Measurements from ENCODE around the gene FGF22. TPM values are rescaled to one million over a fixed set of nuclear protein-coding genes. Genes with fewer than 3 reads are reported as not detected.

The FGF22 gene
- total and polyA plus RNA-seq, 4 donors, result 0.72 to 2.5 (median 1.7) TPM

GRCh38 chr19:640606-641189, 1.0 kb downstream of the FGF22 start:
- H3K4me3 ChIP-seq (ENCODE audit: low read depth, low read length), result no peak overlapping the region
- no peaks in the 10 kb centered on the region for H3K27me3 ChIP-seq (ENCODE audit: control insufficient read depth, insufficient read depth, low read length)
- peaks cover 16% of the 10 kb centered on the region for H3K4me1 ChIP-seq (ENCODE audit: control insufficient read depth, insufficient read depth, low read length)
- no peak for DNase-seq (ENCODE audit: low read depth in 4 of 6, low spot score in 6 of 6)
- peaks cover 46% of the 10 kb centered on the region for H3K36me3 ChIP-seq (ENCODE audit: control insufficient read depth, insufficient read depth, low read length)
- no peaks in the 10 kb centered on the region for H3K9me3 ChIP-seq (ENCODE audit: control insufficient read depth, insufficient read depth, low read length)
- H3K27ac ChIP-seq (ENCODE audit: low read depth, low read length), result no peak overlapping the region
- WGBS (ENCODE audit: insufficient coverage), result 84% methylated on average over 24 of the region's 31 CpGs

- H3K4me1 ChIP-seq (ENCODE audit: control insufficient read depth, insufficient read depth, low read length), result peaks cover 16% of the 10 kb centered on the region
- H3K9me3 ChIP-seq (ENCODE audit: control insufficient read depth, insufficient read depth, low read length), result no peaks in the 10 kb centered on the region
- H3K27ac ChIP-seq (ENCODE audit: low read depth, low read length), result no peak overlapping the region
- no peaks in the 10 kb centered on the region for H3K27me3 ChIP-seq (ENCODE audit: control insufficient read depth, insufficient read depth, low read length)
- peaks cover 56% of the 10 kb centered on the region for H3K36me3 ChIP-seq (ENCODE audit: control insufficient read depth, insufficient read depth, low read length)
- WGBS (ENCODE audit: insufficient coverage), result 88% methylated on average over 15 of the region's 17 CpGs
- H3K4me3 ChIP-seq (ENCODE audit: low read depth, low read length), result no peak overlapping the region
- DNase-seq (ENCODE audit: low read depth in 4 of 6, low spot score in 6 of 6), result no peak
These were observed 2.0 kb downstream of the FGF22 start for GRCh38 chr19:641702-642101.

- Histone ChIP-seq H3K4me3 (ENCODE audit: low read depth, low read length) (no peak overlapping the region), H3K9me3 (ENCODE audit: control insufficient read depth, insufficient read depth, low read length) (no peaks in the 10 kb centered on the region), H3K27ac (ENCODE audit: low read depth, low read length) (no peak overlapping the region), H3K4me1 (ENCODE audit: control insufficient read depth, insufficient read depth, low read length) (peaks cover 16% of the 10 kb centered on the region), H3K36me3 (ENCODE audit: control insufficient read depth, insufficient read depth, low read length) (peaks cover 69% of the 10 kb centered on the region), H3K27me3 (ENCODE audit: control insufficient read depth, insufficient read depth, low read length) (no peaks in the 10 kb centered on the region)
- 84% methylated on average over 62 of the region's 70 CpGs for WGBS (ENCODE audit: insufficient coverage)
- no peak for DNase-seq (ENCODE audit: low read depth in 4 of 6, low spot score in 6 of 6)
These were observed 3.4 kb downstream of the FGF22 start for GRCh38 chr19:642767-643727.

- WGBS (ENCODE audit: insufficient coverage), result 79% methylated on average over 22 of the region's 24 CpGs
- Histone ChIP-seq H3K36me3 (ENCODE audit: control insufficient read depth, insufficient read depth, low read length) (peaks cover 76% of the 10 kb centered on the region), H3K9me3 (ENCODE audit: control insufficient read depth, insufficient read depth, low read length) (no peaks in the 10 kb centered on the region), H3K27ac (ENCODE audit: low read depth, low read length) (no peak overlapping the region), H3K4me1 (ENCODE audit: control insufficient read depth, insufficient read depth, low read length) (peaks cover 13% of the 10 kb centered on the region), H3K27me3 (ENCODE audit: control insufficient read depth, insufficient read depth, low read length) (no peaks in the 10 kb centered on the region), H3K4me3 (ENCODE audit: low read depth, low read length) (no peak overlapping the region)
- DNase-seq (ENCODE audit: low read depth in 4 of 6, low spot score in 6 of 6), result no peak
These were observed 4.1 kb downstream of the FGF22 start for GRCh38 chr19:643736-644135.

DNA sequence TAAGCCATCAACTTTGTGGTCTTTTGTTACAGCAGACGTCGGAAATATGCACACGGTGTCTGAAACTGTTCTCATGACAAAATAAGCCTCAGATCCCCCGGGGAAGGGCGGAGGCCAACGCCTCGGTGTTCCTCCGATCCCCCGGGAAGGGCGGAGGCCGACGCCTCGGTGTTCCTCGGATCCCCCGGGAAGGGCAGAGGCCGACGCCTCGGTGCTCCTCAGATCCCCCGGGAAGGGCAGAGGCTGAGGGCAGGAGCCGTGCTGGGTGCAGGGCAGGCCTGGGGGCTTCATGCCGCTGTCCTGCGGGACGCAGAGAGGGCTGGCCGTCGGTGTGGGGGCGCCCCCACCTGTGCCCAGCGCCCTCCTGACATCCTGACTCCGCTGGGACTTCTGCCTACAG, 4.7 kb downstream of the FGF22 start:
- no peak overlapping the region for H3K4me3 ChIP-seq (ENCODE audit: low read depth, low read length)
- H3K36me3 ChIP-seq (ENCODE audit: control insufficient read depth, insufficient read depth, low read length), result peaks cover 82% of the 10 kb centered on the region
- no peaks in the 10 kb centered on the region for H3K9me3 ChIP-seq (ENCODE audit: control insufficient read depth, insufficient read depth, low read length)
- WGBS (ENCODE audit: insufficient coverage), result 82% methylated on average over 27 of the region's 28 CpGs
- H3K27ac ChIP-seq (ENCODE audit: low read depth, low read length), result no peak overlapping the region
- H3K27me3 ChIP-seq (ENCODE audit: control insufficient read depth, insufficient read depth, low read length), result no peaks in the 10 kb centered on the region
- DNase-seq (ENCODE audit: low read depth in 4 of 6, low spot score in 6 of 6), result no peak
- peaks cover 7% of the 10 kb centered on the region for H3K4me1 ChIP-seq (ENCODE audit: control insufficient read depth, insufficient read depth, low read length)

- H3K4me3 ChIP-seq (ENCODE audit: low read depth, low read length), result no peak overlapping the region
- no peak overlapping the region for H3K27ac ChIP-seq (ENCODE audit: low read depth, low read length)
- peaks cover 5% of the 10 kb centered on the region for H3K4me1 ChIP-seq (ENCODE audit: control insufficient read depth, insufficient read depth, low read length)
- 83% methylated on average over 14 of the region's 14 CpGs for WGBS (ENCODE audit: insufficient coverage)
- H3K27me3 ChIP-seq (ENCODE audit: control insufficient read depth, insufficient read depth, low read length), result no peaks in the 10 kb centered on the region
- no peaks in the 10 kb centered on the region for H3K9me3 ChIP-seq (ENCODE audit: control insufficient read depth, insufficient read depth, low read length)
- peaks cover 87% of the 10 kb centered on the region for H3K36me3 ChIP-seq (ENCODE audit: control insufficient read depth, insufficient read depth, low read length)
- DNase-seq (ENCODE audit: low read depth in 4 of 6, low spot score in 6 of 6), result no peak
These were observed 5.1 kb downstream of the FGF22 start for GRCh38 chr19:644789-645188.

DNA sequence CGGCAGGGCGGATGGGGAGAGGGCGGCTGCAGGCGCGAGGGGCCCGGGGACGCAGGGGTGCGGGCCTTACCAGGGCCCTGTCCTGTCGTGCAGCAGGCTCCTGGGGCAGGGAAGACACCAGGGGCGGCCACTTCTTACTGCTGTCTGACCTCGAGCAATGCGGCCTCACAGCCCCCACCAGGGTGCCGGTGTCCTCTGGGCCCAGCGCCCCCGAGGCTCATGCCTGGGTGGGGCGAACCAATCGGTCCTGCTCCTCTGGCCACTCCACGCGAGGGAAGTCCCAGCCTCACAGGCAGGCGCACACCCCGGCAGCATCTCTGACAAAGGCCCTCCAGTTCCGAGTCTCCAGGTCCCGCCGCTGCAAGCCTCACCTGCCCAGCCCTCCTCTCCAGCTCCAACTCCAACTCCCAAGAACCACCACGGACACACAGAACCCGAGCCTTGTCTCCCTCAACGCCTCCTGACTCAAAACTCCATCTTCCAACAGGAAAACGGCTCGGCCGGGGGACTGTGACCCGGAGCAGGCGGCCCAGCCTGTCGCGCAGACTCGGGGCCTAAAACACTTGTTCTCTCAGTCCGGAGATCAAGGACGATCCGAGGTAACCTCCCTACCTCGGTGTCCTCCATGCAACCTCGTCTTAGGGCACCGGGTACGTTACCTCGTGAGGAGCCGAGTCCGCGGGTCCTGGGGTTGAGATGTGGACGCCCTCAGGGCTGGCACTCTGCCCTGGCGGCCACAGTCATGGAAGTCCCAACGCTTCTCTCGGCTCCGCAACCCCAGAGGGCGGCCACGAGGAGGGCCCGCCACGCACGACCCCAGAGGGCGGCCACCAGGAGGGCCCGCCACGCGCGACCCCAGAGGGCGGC, 6.5 kb downstream of the FGF22 start:
- Histone ChIP-seq H3K27me3 (ENCODE audit: control insufficient read depth, insufficient read depth, low read length) (no peaks in the 10 kb centered on the region), H3K4me1 (ENCODE audit: control insufficient read depth, insufficient read depth, low read length) (no peaks in the 10 kb centered on the region), H3K36me3 (ENCODE audit: control insufficient read depth, insufficient read depth, low read length) (peaks cover 95% of the 10 kb centered on the region), H3K27ac (ENCODE audit: low read depth, low read length) (no peak overlapping the region), H3K9me3 (ENCODE audit: control insufficient read depth, insufficient read depth, low read length) (no peaks in the 10 kb centered on the region), H3K4me3 (ENCODE audit: low read depth, low read length) (no peak overlapping the region)
- 95% methylated on average over 62 of the region's 62 CpGs for WGBS (ENCODE audit: insufficient coverage)
- DNase-seq (ENCODE audit: low read depth in 4 of 6, low spot score in 6 of 6), result no peak

DNA sequence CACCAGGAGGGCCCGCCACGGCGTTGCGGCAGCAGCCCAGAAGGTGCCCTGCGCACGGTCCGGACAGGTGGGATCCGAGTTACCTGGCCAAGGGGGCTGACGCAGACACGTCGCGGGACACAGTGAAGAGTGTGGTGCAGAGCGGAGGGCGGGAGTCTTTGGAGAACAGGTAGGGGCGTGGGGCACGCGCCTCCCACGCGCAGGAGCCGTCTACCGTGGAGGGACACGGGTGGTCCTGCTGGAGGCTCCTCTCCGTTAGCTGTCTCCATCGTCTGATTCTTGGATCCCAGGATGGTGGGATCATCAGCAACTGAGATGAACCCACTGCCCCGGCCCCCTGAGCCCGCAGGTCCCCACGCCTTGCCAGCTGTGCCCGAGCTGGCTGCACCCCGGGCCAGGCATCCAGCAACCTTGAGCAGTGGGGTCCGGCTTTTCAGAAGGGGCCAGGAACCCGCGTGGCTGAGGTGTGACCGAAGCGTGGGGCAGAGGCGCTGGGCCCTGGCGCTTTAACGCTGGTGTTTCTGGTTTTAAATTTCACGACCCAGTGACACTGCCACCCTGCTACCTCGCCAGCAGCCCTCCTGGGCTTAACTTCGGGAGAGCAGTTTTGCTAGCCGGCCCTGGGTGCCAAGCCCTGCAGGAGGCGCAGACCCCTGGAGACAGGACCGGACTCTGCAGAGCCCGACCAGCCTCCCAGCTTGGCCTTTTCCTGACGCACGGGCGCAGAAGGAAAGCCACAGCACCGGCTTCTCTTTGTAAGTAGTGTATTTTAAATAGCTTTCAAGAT, 7.3 kb downstream of the FGF22 start:
- Histone ChIP-seq H3K9me3 (ENCODE audit: control insufficient read depth, insufficient read depth, low read length) (no peaks in the 10 kb centered on the region), H3K4me3 (ENCODE audit: low read depth, low read length) (no peak overlapping the region), H3K36me3 (ENCODE audit: control insufficient read depth, insufficient read depth, low read length) (peaks cover 97% of the 10 kb centered on the region), H3K4me1 (ENCODE audit: control insufficient read depth, insufficient read depth, low read length) (no peaks in the 10 kb centered on the region), H3K27me3 (ENCODE audit: control insufficient read depth, insufficient read depth, low read length) (no peaks in the 10 kb centered on the region), H3K27ac (ENCODE audit: low read depth, low read length) (no peak overlapping the region)
- WGBS (ENCODE audit: insufficient coverage), result 91% methylated on average over 44 of the region's 48 CpGs
- no peak for DNase-seq (ENCODE audit: low read depth in 4 of 6, low spot score in 6 of 6)
